Glomerular endothelial cell (primary cell): ENCODE results near the gene LONP1. TPM values are rescaled to one million over a fixed set of nuclear protein-coding genes. Genes with fewer than 3 reads are reported as not detected.

Source experiments
- DNase-seq: peaks from one replicate; pipeline ENCODE4 v3.0.0-alpha.2; 2011; ENCODE audit warnings: low read depth, low spot score; ENCODE audit errors: extremely low read depth
- total RNA-seq: library from RNA; depleted of rRNA; stranded (reverse); fragments of >200 nt; gene quantifications from 2 replicates; pipeline ENCODE4 v1.2.3, GENCODE V29; 2015

Gene LONP1
- total RNA-seq, 1 donor from 2014 or later = 123 TPM

- DNase-seq = no peak
These were observed 64.5 kb downstream of the LONP1 start for GRCh38 chr19:5655412-5655811.

- no peak for DNase-seq
These were observed 65.0 kb downstream of the LONP1 start for GRCh38 chr19:5654931-5655330.

DNA sequence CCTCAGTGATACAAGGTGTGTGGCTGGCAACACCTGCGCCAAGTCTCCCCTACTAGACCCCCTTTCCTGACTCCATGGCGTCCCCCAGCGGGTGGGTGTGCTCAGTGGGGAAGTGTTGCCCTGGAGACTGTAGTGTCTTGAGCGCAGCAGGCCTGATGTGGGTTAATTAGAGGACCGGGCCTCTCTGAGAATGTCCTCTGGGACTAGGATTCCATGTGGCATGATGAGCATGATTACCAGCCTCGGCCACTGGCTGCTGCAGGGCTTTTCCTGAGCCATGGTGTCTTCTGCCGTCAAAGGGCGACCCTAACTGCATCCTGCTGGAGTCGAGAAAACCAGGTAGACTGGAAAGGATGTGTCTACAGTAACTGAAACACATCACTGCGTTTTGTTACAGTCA lies 67.7 kb downstream of the LONP1 start:
- no peak for DNase-seq

- DNase-seq = no peak
These were observed 68.6 kb downstream of the LONP1 start for GRCh38 chr19:5651361-5651760.

GRCh38 chr19:5648464-5648863 lies 71.5 kb downstream of the LONP1 start:
- DNase-seq = no peak

DNA sequence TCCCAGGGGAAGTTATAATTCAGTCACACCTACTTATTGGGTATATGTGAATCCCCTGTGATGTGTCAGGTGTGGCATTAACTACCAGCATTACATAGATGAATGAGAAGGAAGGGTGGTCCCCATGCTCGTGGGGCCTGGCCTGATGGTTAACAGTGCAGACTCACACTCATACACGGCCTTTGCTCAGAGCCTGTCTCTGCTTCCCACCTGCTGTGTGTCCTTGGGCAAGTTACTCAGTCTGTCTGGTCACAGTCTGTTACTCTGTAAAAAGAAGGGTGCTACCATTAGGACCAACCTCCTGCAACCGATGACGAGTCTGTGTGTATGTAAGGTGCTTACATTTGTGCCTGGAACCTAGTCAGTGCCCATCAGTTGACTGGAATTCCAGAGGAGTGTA lies 73.2 kb downstream of the LONP1 start:
- DNase-seq = no peak

- no peak for DNase-seq
These were observed 74.5 kb downstream of the LONP1 start for GRCh38 chr19:5645409-5645808.

GRCh38 chr19:5644037-5644436 lies 75.9 kb downstream of the LONP1 start:
- DNase-seq = no peak

GRCh38 chr19:5643060-5643459 lies 76.9 kb downstream of the LONP1 start:
- DNase-seq = no peak

DNA sequence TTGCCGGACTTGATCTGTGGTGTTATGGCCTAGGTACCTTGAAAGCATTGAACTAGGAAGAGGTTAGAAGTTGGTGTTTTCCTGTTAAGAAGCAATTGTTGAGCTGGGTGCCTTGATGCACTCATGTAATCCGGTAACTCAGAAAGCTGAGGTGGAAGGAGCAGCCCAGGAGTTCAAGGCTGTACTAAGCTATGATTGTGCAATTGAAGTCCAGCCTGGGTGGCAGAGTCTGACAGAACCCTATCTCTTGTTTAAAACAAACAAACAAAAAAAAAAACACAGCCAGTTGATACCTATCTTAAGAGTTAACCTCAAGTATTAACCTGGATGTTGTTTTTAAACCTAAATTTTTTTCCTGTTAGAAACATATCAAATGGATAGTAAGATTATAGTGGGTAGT lies 77.7 kb downstream of the LONP1 start:
- no peak for DNase-seq

Other genes starting within 250 kb of the LONP1 start
- gene TINCR, start 152.2 kb downstream of the LONP1 start, total RNA-seq = not detected in 2 replicates
- 25.7 and 30.9 TPM in 2 replicates for gene SAFB2, start 97.4 kb downstream of the LONP1 start, total RNA-seq
- 33.4 and 77.9 TPM in 2 replicates for gene SAFB, start 97.1 kb downstream of the LONP1 start, total RNA-seq
- 62.1 and 64.9 TPM in 2 replicates for gene MICOS13, start 39.6 kb downstream of the LONP1 start, total RNA-seq
- gene HSD11B1L, start 39.1 kb downstream of the LONP1 start, total RNA-seq = 20.2 and 28.2 TPM in 2 replicates
- 869 and 1,268 TPM in 2 replicates for gene RPL36, start 29.9 kb downstream of the LONP1 start, total RNA-seq
- not detected in 2 replicates for gene CATSPERD, start 491 bp upstream of the LONP1 start, total RNA-seq
- 0.29 and 0.76 TPM in 2 replicates for gene PRR22, start 64.6 kb upstream of the LONP1 start, total RNA-seq
- gene DUS3L, start 71.0 kb upstream of the LONP1 start, total RNA-seq = 15.2 and 32.7 TPM in 2 replicates
- not detected in 2 replicates for gene NRTN, start 84.9 kb upstream of the LONP1 start, total RNA-seq
- gene FUT6, start 119.6 kb upstream of the LONP1 start, total RNA-seq = not detected in 2 replicates
- not detected in 2 replicates for gene FUT3, start 131.3 kb upstream of the LONP1 start, total RNA-seq
- gene FUT5, start 150.4 kb upstream of the LONP1 start, total RNA-seq = not detected in 2 replicates
- gene NDUFA11, start 183.6 kb upstream of the LONP1 start, total RNA-seq = 251 and 297 TPM in 2 replicates
- 3.2 and 6.1 TPM in 2 replicates for gene VMAC, start 184.7 kb upstream of the LONP1 start, total RNA-seq
- gene CAPS, start 194.1 kb upstream of the LONP1 start, total RNA-seq = 3.7 and 8.4 TPM in 2 replicates